Stomach (tissue), 4 donors: ENCODE results near the gene E4F1.

Experiments
- EP300 ChIP-seq: sonication (generic); formaldehyde crosslinking; IDR thresholded peaks from one replicate; pipeline ENCODE4 v1.6.1; 2017; ENCODE audit warnings: antibody characterized with exemption
- POLR2A ChIP-seq, 4 donors: fragments of 450-650 bp; IDR thresholded peaks; one replicate each; pipeline ENCODE4 v1.6.1; 2016; ENCODE audit warnings: antibody characterized with exemption in 4 of 4, control low read depth in 2 of 4, mild to moderate bottlenecking in 1 of 4, moderate library complexity in 1 of 4
- TF ChIP-seq, protein P1 (sequence below), 7 experiments: fragments of 450-650 bp in 4 of 7; fragments of 200-600 bp in 3 of 7; sonication (generic) in 3 of 7; IDR thresholded peaks; one replicate each; pipeline ENCODE4 v1.5.1; 2016 to 2019; ENCODE audit warnings: antibody characterized with exemption in 7 of 7, control low read depth in 2 of 7, mild to moderate bottlenecking in 1 of 7

DNA sequence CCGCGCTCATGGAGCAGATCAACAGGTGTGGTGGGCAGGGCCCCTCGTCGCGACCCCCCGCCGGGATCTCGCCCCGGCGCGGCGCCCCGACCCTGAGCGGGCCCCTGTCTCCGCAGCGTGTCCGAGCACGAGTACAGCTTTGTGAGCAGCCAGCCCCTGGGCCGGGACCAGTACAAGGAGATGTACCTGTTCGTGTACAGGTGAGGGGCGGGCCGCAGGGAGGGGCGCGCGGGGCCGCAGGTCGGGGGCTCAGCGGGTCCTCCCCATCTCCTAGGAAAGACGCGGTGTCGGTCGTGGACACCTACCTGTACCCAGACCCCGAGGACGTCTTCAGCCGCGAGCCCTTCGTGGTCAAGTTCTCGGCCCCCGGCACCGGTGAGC lies 13.7 kb downstream of the E4F1 start:
- no peak for TF ChIP-seq POLR2A (IDR thresholded peaks at IDR 0.05)
- TF ChIP-seq EP300 = no peak
- TF ChIP-seq, protein P1, sequence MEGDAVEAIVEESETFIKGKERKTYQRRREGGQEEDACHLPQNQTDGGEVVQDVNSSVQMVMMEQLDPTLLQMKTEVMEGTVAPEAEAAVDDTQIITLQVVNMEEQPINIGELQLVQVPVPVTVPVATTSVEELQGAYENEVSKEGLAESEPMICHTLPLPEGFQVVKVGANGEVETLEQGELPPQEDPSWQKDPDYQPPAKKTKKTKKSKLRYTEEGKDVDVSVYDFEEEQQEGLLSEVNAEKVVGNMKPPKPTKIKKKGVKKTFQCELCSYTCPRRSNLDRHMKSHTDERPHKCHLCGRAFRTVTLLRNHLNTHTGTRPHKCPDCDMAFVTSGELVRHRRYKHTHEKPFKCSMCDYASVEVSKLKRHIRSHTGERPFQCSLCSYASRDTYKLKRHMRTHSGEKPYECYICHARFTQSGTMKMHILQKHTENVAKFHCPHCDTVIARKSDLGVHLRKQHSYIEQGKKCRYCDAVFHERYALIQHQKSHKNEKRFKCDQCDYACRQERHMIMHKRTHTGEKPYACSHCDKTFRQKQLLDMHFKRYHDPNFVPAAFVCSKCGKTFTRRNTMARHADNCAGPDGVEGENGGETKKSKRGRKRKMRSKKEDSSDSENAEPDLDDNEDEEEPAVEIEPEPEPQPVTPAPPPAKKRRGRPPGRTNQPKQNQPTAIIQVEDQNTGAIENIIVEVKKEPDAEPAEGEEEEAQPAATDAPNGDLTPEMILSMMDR (IDR thresholded peaks at IDR 0.05) = no peak
